ENCODE measurements around the gene ST3GAL6. TPM values are rescaled to one million over a fixed set of nuclear protein-coding genes. Genes with fewer than 3 reads are reported as not detected.

The ST3GAL6 gene
- total RNA-seq, 1 donor from 2014 or later = 6.5 TPM

DNA sequence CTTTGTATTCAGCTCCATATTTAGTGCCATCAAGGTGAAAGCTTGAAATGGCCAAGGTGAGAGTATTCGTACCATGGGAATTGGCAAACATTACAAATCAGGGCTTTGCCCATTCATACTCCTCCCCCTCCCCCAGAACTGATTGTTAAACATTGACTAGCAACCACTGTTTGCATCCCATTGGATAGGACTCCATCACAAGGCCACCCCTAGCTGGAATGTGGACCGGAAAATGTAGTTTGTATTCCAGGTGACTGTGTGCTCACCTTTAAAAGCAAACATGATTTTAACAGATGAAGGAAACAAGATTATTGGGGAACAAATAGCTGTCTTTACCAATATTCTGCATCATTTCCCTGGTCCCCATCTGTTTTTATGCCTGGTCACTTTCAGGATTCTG is 14.1 kb downstream of the ST3GAL6 start:
- TF ChIP-seq, protein P1, sequence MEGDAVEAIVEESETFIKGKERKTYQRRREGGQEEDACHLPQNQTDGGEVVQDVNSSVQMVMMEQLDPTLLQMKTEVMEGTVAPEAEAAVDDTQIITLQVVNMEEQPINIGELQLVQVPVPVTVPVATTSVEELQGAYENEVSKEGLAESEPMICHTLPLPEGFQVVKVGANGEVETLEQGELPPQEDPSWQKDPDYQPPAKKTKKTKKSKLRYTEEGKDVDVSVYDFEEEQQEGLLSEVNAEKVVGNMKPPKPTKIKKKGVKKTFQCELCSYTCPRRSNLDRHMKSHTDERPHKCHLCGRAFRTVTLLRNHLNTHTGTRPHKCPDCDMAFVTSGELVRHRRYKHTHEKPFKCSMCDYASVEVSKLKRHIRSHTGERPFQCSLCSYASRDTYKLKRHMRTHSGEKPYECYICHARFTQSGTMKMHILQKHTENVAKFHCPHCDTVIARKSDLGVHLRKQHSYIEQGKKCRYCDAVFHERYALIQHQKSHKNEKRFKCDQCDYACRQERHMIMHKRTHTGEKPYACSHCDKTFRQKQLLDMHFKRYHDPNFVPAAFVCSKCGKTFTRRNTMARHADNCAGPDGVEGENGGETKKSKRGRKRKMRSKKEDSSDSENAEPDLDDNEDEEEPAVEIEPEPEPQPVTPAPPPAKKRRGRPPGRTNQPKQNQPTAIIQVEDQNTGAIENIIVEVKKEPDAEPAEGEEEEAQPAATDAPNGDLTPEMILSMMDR (IDR thresholded peaks at IDR 0.05; ENCODE audit: unreplicated experiment) = no peak
- Mint-ChIP-seq H3K4me3 (ENCODE audit: unreplicated experiment) (no peak overlapping the region), H3K27ac (ENCODE audit: unreplicated experiment) (no peak overlapping the region), H3K27me3 (ENCODE audit: unreplicated experiment) (peaks cover 3% of the 10 kb centered on the region), H3K4me1 (ENCODE audit: unreplicated experiment) (peaks cover 3% of the 10 kb centered on the region), H3K9me3 (ENCODE audit: unreplicated experiment) (no peaks in the 10 kb centered on the region), H3K36me3 (ENCODE audit: low read depth, unreplicated experiment) (no peaks in the 10 kb centered on the region)
- no peak for DNase-seq (ENCODE audit: low spot score)

DNA sequence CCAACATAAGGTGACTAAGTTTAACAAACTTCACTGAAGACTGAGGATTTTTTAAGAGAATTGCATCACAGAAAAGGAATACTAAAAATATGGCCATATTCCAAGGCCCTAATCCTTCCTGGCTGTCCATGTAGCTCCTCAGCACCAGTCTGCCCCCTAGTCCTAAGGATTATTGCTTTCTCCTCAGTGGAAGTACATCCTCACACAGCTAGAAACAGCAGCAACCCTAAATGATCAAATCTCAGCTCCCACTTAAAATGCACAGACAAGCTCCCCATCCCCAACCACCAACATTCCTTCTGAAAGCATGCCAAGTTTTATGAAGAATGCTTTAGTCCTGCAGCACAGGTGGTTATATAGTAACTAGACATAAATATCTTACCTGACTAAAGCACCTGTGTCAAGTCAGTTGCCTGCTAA is 14.7 kb downstream of the ST3GAL6 start:
- H3K4me1 Mint-ChIP-seq (ENCODE audit: unreplicated experiment) = peaks cover 8% of the 10 kb centered on the region
- H3K4me3 Mint-ChIP-seq (ENCODE audit: unreplicated experiment) = no peak overlapping the region
- H3K27me3 Mint-ChIP-seq (ENCODE audit: unreplicated experiment) = peaks cover 3% of the 10 kb centered on the region
- no peaks in the 10 kb centered on the region for H3K36me3 Mint-ChIP-seq (ENCODE audit: low read depth, unreplicated experiment)
- no peaks in the 10 kb centered on the region for H3K9me3 Mint-ChIP-seq (ENCODE audit: unreplicated experiment)
- TF ChIP-seq, protein P1 (IDR thresholded peaks at IDR 0.05; ENCODE audit: unreplicated experiment) = no peak
- DNase-seq (ENCODE audit: low spot score) = no peak
- no peak overlapping the region for H3K27ac Mint-ChIP-seq (ENCODE audit: unreplicated experiment)

DNA sequence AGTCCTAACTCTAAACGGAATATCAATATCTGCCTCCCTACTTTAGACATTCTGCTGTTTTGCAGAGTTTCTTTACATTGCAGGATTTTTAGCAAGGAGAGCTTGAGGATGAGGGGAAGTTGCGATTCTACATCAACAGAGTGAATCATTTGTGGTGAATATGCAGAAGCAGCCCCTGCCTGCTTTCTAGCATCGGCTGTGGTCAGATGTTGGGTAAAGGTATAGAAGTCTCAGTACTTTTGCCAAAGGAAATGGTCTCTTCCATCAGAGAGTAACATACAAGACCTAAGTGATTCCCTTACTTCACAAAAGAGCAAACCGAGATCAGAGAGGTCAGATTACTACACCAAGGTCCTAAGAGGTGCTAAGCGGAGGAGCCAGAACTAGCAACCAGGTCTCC is 15.2 kb downstream of the ST3GAL6 start:
- TF ChIP-seq, protein P1 (IDR thresholded peaks at IDR 0.05; ENCODE audit: unreplicated experiment) = no peak
- peaks cover 3% of the 10 kb centered on the region for H3K27me3 Mint-ChIP-seq (ENCODE audit: unreplicated experiment)
- no peak for DNase-seq (ENCODE audit: low spot score)
- no peak overlapping the region for H3K4me3 Mint-ChIP-seq (ENCODE audit: unreplicated experiment)
- peaks cover 14% of the 10 kb centered on the region for H3K4me1 Mint-ChIP-seq (ENCODE audit: unreplicated experiment)
- H3K9me3 Mint-ChIP-seq (ENCODE audit: unreplicated experiment) = no peaks in the 10 kb centered on the region
- no peaks in the 10 kb centered on the region for H3K36me3 Mint-ChIP-seq (ENCODE audit: low read depth, unreplicated experiment)
- no peak overlapping the region for H3K27ac Mint-ChIP-seq (ENCODE audit: unreplicated experiment)

DNA sequence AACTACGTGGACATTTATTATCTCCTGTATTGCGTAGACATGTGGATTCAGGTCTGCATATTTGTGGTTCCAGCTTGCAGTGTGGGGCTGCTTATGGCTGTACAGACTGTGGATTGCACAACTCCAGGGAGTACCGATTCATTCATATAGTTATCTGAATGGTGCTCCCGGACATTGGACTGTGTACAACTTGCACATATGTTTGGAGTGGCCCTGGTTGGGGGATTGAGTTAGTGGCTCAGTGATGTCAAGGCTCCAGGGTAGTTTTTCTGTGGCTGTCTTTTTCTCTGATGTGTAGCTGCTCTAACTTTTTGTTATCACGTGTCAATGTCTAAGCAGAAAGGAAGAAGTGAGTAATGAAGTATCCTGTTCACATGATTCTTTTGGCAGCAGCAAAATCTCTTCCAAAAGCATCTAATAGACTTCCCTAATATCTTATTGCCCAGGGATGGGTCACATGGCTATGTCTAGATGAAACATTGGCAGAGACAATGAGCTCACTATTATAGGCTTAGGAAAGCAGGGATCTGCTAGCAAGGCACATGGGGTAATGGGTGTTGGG is 15.8 kb downstream of the ST3GAL6 start:
- peaks cover 15% of the 10 kb centered on the region for H3K4me1 Mint-ChIP-seq (ENCODE audit: unreplicated experiment)
- DNase-seq (ENCODE audit: low spot score) = no peak
- no peaks in the 10 kb centered on the region for H3K36me3 Mint-ChIP-seq (ENCODE audit: low read depth, unreplicated experiment)
- H3K9me3 Mint-ChIP-seq (ENCODE audit: unreplicated experiment) = no peaks in the 10 kb centered on the region
- TF ChIP-seq, protein P1 (IDR thresholded peaks at IDR 0.05; ENCODE audit: unreplicated experiment) = no peak
- H3K27ac Mint-ChIP-seq (ENCODE audit: unreplicated experiment) = no peak overlapping the region
- H3K4me3 Mint-ChIP-seq (ENCODE audit: unreplicated experiment) = no peak overlapping the region
- peaks cover 3% of the 10 kb centered on the region for H3K27me3 Mint-ChIP-seq (ENCODE audit: unreplicated experiment)

DNA sequence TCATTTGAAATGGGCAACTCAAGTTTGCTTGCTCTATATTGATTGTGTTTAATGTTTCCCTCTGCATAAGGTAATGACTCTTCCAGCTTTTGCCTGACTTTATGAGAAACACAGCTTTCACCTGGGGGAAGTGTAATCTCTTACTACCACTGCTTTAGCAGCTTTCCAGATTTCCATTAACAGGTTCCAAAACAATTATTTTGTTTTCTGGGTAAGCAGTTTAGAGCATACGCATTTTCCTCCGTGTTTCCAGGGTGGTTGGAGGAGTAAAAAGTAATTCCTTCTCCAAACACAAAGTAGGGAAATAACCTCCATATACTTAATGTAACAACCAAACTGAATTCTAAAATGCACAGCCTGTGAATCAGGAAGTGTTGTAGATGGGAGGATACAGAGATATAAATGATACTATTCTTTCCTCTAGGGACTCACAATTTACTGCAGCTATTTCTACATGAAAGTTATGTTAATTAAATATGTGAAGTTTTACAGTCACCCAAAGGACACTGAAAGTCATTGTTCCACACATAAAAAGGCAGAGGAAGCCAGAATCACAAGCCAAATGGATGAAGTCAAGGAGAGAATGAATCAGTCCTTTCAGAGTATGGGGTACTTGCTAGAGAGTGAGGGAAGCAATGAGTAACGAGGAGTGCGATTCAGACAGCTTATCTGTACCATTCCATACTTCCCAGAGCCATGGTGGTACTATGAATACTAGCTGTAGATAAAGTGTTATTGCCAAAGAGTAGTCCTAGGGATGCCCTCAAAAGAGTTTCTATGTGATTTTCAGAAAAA is 16.6 kb downstream of the ST3GAL6 start:
- Mint-ChIP-seq H3K9me3 (ENCODE audit: unreplicated experiment) (no peaks in the 10 kb centered on the region), H3K36me3 (ENCODE audit: low read depth, unreplicated experiment) (no peaks in the 10 kb centered on the region), H3K4me3 (ENCODE audit: unreplicated experiment) (no peak overlapping the region), H3K27me3 (ENCODE audit: unreplicated experiment) (peaks cover 3% of the 10 kb centered on the region), H3K4me1 (ENCODE audit: unreplicated experiment) (peaks cover 15% of the 10 kb centered on the region), H3K27ac (ENCODE audit: unreplicated experiment) (no peak overlapping the region)
- DNase-seq (ENCODE audit: low spot score) = no peak
- TF ChIP-seq, protein P1 (IDR thresholded peaks at IDR 0.05; ENCODE audit: unreplicated experiment) = no peak

All from endothelial cell (in vitro differentiated cells).